ENCODE measurements around the gene GAL3ST3.
"Not testable (repeated sequence)": the region's sequence is repeated elsewhere in the genome, so short reads cannot be mapped to it uniquely, and the experiment has no call there.

GAL3ST3 gene

GRCh38 chr11:66035653-66036333 lies 13.2 kb downstream of the GAL3ST3 start:
- H3K9ac ChIP-seq (ENCODE audit: low read length): no peak overlapping the region
- no peak overlapping the region for H3K4me3 ChIP-seq (ENCODE audit: low read length)
- no peaks in the 10 kb centered on the region for H3K4me1 ChIP-seq (ENCODE audit: control insufficient read depth, insufficient read depth, low read length)
- H3K9me3 ChIP-seq (ENCODE audit: control insufficient read depth, low read length): no peaks in the 10 kb centered on the region
- H3K36me3 ChIP-seq (ENCODE audit: control insufficient read depth, insufficient read depth, low read length): no peaks in the 10 kb centered on the region
- peaks cover 7% of the 10 kb centered on the region for H3K27me3 ChIP-seq (ENCODE audit: control insufficient read depth, insufficient read depth, low read length)

- no peaks in the 10 kb centered on the region for H3K4me1 ChIP-seq (ENCODE audit: control insufficient read depth, insufficient read depth, low read length)
- no peak overlapping the region for H3K9ac ChIP-seq (ENCODE audit: low read length)
- no peak overlapping the region for H3K4me3 ChIP-seq (ENCODE audit: low read length)
- no peaks in the 10 kb centered on the region for H3K9me3 ChIP-seq (ENCODE audit: control insufficient read depth, low read length)
- H3K36me3 ChIP-seq (ENCODE audit: control insufficient read depth, insufficient read depth, low read length): no peaks in the 10 kb centered on the region
- H3K27me3 ChIP-seq (ENCODE audit: control insufficient read depth, insufficient read depth, low read length): peaks cover 4% of the 10 kb centered on the region
Measured at GRCh38 chr11:66032957-66033735, 15.8 kb downstream of the GAL3ST3 start.

GRCh38 chr11:66026017-66026529 lies 22.9 kb downstream of the GAL3ST3 start, which contains the start of gene CATSPER1:
CATSPER1 (minus strand) TSS chr11:66026479; CDS start chr11:66026379, 100 bp downstream.
- Histone ChIP-seq H3K9me3 (ENCODE audit: control insufficient read depth, low read length) (no peaks in the 10 kb centered on the region), H3K9ac (ENCODE audit: low read length) (no peak within 1 kb of the TSS), H3K36me3 (ENCODE audit: control insufficient read depth, insufficient read depth, low read length) (no peaks in the 10 kb centered on the region), H3K4me1 (ENCODE audit: control insufficient read depth, insufficient read depth, low read length) (peaks cover 7% of the 10 kb centered on the region), H3K27me3 (ENCODE audit: control insufficient read depth, insufficient read depth, low read length) (peaks cover 20% of the 10 kb centered on the region), H3K4me3 (ENCODE audit: low read length) (no peak within 1 kb of the TSS)

- H3K9ac ChIP-seq (ENCODE audit: low read length); H3K36me3 ChIP-seq (ENCODE audit: control insufficient read depth, insufficient read depth, low read length); H3K4me1 ChIP-seq (ENCODE audit: control insufficient read depth, insufficient read depth, low read length); H3K9me3 ChIP-seq (ENCODE audit: control insufficient read depth, low read length); H3K4me3 ChIP-seq (ENCODE audit: low read length): not testable (repeated sequence)
- H3K27me3 ChIP-seq (ENCODE audit: control insufficient read depth, insufficient read depth, low read length): peaks cover 20% of the 10 kb centered on the region
Measured at GRCh38 chr11:66023186-66023440, 25.8 kb downstream of the GAL3ST3 start.

- Histone ChIP-seq H3K9ac (ENCODE audit: low read length) (no peak overlapping the region), H3K27me3 (ENCODE audit: control insufficient read depth, insufficient read depth, low read length) (peaks cover 20% of the 10 kb centered on the region), H3K9me3 (ENCODE audit: control insufficient read depth, low read length) (no peaks in the 10 kb centered on the region), H3K4me3 (ENCODE audit: low read length) (no peak overlapping the region), H3K36me3 (ENCODE audit: control insufficient read depth, insufficient read depth, low read length) (no peaks in the 10 kb centered on the region), H3K4me1 (ENCODE audit: control insufficient read depth, insufficient read depth, low read length) (peaks cover 7% of the 10 kb centered on the region)
Measured at GRCh38 chr11:66022401-66023185, 26.4 kb downstream of the GAL3ST3 start.

- H3K36me3 ChIP-seq (ENCODE audit: control insufficient read depth, insufficient read depth, low read length): no peaks in the 10 kb centered on the region
- peaks cover 20% of the 10 kb centered on the region for H3K27me3 ChIP-seq (ENCODE audit: control insufficient read depth, insufficient read depth, low read length)
- H3K4me1 ChIP-seq (ENCODE audit: control insufficient read depth, insufficient read depth, low read length): peaks cover 7% of the 10 kb centered on the region
- no peak overlapping the region for H3K4me3 ChIP-seq (ENCODE audit: low read length)
- H3K9ac ChIP-seq (ENCODE audit: low read length): no peak overlapping the region
- H3K9me3 ChIP-seq (ENCODE audit: control insufficient read depth, low read length): no peaks in the 10 kb centered on the region
Measured at GRCh38 chr11:66020618-66021357, 28.2 kb downstream of the GAL3ST3 start.

GRCh38 chr11:66020212-66020611 lies 28.7 kb downstream of the GAL3ST3 start:
- Histone ChIP-seq H3K4me3 (ENCODE audit: low read length) (no peak overlapping the region), H3K9ac (ENCODE audit: low read length) (no peak overlapping the region), H3K4me1 (ENCODE audit: control insufficient read depth, insufficient read depth, low read length) (peaks cover 7% of the 10 kb centered on the region), H3K9me3 (ENCODE audit: control insufficient read depth, low read length) (no peaks in the 10 kb centered on the region), H3K36me3 (ENCODE audit: control insufficient read depth, insufficient read depth, low read length) (no peaks in the 10 kb centered on the region), H3K27me3 (ENCODE audit: control insufficient read depth, insufficient read depth, low read length) (peaks cover 20% of the 10 kb centered on the region)

GRCh38 chr11:66017321-66017720 lies 31.6 kb downstream of the GAL3ST3 start:
- Histone ChIP-seq H3K27me3 (ENCODE audit: control insufficient read depth, insufficient read depth, low read length) (peaks cover 21% of the 10 kb centered on the region), H3K36me3 (ENCODE audit: control insufficient read depth, insufficient read depth, low read length) (no peaks in the 10 kb centered on the region), H3K9me3 (ENCODE audit: control insufficient read depth, low read length) (no peaks in the 10 kb centered on the region), H3K4me1 (ENCODE audit: control insufficient read depth, insufficient read depth, low read length) (peaks cover 2% of the 10 kb centered on the region), H3K4me3 (ENCODE audit: low read length) (no peak overlapping the region), H3K9ac (ENCODE audit: low read length) (no peak overlapping the region)

GRCh38 chr11:66016793-66017177 lies 32.2 kb downstream of the GAL3ST3 start:
- Histone ChIP-seq H3K9ac (ENCODE audit: low read length) (no peak overlapping the region), H3K4me3 (ENCODE audit: low read length) (no peak overlapping the region), H3K9me3 (ENCODE audit: control insufficient read depth, low read length) (no peaks in the 10 kb centered on the region), H3K36me3 (ENCODE audit: control insufficient read depth, insufficient read depth, low read length) (no peaks in the 10 kb centered on the region), H3K27me3 (ENCODE audit: control insufficient read depth, insufficient read depth, low read length) (peaks cover 22% of the 10 kb centered on the region), H3K4me1 (ENCODE audit: control insufficient read depth, insufficient read depth, low read length) (no peaks in the 10 kb centered on the region)

- no peaks in the 10 kb centered on the region for H3K9me3 ChIP-seq (ENCODE audit: control insufficient read depth, low read length)
- no peaks in the 10 kb centered on the region for H3K36me3 ChIP-seq (ENCODE audit: control insufficient read depth, insufficient read depth, low read length)
- no peak overlapping the region for H3K4me3 ChIP-seq (ENCODE audit: low read length)
- H3K9ac ChIP-seq (ENCODE audit: low read length): no peak overlapping the region
- H3K4me1 ChIP-seq (ENCODE audit: control insufficient read depth, insufficient read depth, low read length): no peaks in the 10 kb centered on the region
- H3K27me3 ChIP-seq (ENCODE audit: control insufficient read depth, insufficient read depth, low read length): peaks cover 26% of the 10 kb centered on the region
Measured at GRCh38 chr11:66015936-66016792, 32.8 kb downstream of the GAL3ST3 start.

GRCh38 chr11:66015454-66015881 lies 33.5 kb downstream of the GAL3ST3 start:
- H3K9ac ChIP-seq (ENCODE audit: low read length): no peak overlapping the region
- peaks cover 31% of the 10 kb centered on the region for H3K27me3 ChIP-seq (ENCODE audit: control insufficient read depth, insufficient read depth, low read length)
- H3K36me3 ChIP-seq (ENCODE audit: control insufficient read depth, insufficient read depth, low read length): no peaks in the 10 kb centered on the region
- no peaks in the 10 kb centered on the region for H3K9me3 ChIP-seq (ENCODE audit: control insufficient read depth, low read length)
- no peak overlapping the region for H3K4me3 ChIP-seq (ENCODE audit: low read length)
- H3K4me1 ChIP-seq (ENCODE audit: control insufficient read depth, insufficient read depth, low read length): no peaks in the 10 kb centered on the region

Measured in mucosa of stomach (tissue), 1 donor.